GM12891 (cell line): Measurements from ENCODE around the gene BEND6.

ENCODE experiments used
- POLR2A ChIP-seq: IDR thresholded peaks from 2 replicates; pipeline ENCODE4 v1.6.1; 2011; ENCODE audit warnings: low read depth, low read length, control low read depth
- POLR2AphosphoS5 ChIP-seq: IDR thresholded peaks from 2 replicates; pipeline ENCODE4 v1.6.1; 2011; ENCODE audit warnings: low read depth, low read length, control low read depth
- TAF1 ChIP-seq: IDR thresholded peaks from 2 replicates; pipeline ENCODE4 v1.6.1; 2011; ENCODE audit warnings: low read depth, low read length, control low read depth

DNA sequence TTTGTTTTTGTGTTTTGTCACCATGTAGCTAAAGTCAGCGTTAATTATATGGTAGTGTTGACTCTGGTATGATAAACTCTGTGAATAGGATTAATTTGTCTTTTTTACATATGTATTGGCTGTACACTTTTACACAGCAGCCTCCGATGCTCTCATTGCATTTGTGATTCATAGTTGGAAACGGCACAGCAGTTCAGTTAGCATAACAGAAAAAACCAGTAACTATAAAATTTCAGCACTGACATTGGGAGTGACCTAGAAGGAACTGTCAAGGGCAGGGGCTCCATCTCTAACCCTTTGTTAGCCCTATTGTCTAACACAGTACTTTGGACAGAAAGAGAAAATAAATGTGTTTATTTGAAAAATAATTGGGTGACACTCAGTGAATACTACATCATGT lies 5.6 kb upstream of the BEND6 start:
- TF ChIP-seq POLR2A (no peak), TAF1 (no peak), POLR2AphosphoS5 (no peak)
